Left ventricle myocardium inferior (tissue), 1 donor: ENCODE measurements around the gene WNT9A. TPM values are rescaled to one million over a fixed set of nuclear protein-coding genes. Genes with fewer than 3 reads are reported as not detected.
"Not testable (repeated sequence)": the region's sequence is repeated elsewhere in the genome, so short reads cannot be mapped to it uniquely, and the experiment has no call there.

Experiments
- DNase-seq: peaks from one replicate; pipeline ENCODE4 v3.0.0-alpha.2; 2020
- H3K27ac ChIP-seq: fragments of 200-600 bp; replicated peaks from 2 replicates; pipeline ENCODE4 v1.8.0; 2021
- H3K27me3 ChIP-seq: fragments of 200-600 bp; 2 replicates; pipeline ENCODE4 v1.8.0; 2021; ENCODE audit warnings: low read depth
- H3K36me3 ChIP-seq: fragments of 200-600 bp; 2 replicates; pipeline ENCODE4 v1.8.0; 2021
- H3K4me1 ChIP-seq: fragments of 200-600 bp; 2 replicates; pipeline ENCODE4 v1.8.0; 2021
- H3K4me3 ChIP-seq: fragments of 200-600 bp; 2 replicates; pipeline ENCODE4 v1.8.0; 2021; ENCODE audit warnings: mild to moderate bottlenecking, moderate library complexity
- H3K9me3 ChIP-seq: fragments of 200-600 bp; replicated peaks from 2 replicates; pipeline ENCODE4 v1.8.0; 2021
- CTCF ChIP-seq: fragments of 200-600 bp; IDR thresholded peaks from 2 replicates; pipeline ENCODE4 v1.8.0; 2021; ENCODE audit warnings: antibody characterized with exemption, mild to moderate bottlenecking, borderline replicate concordance
- intact Hi-C: fragments of 100-400 bp; cut with micrococcal nuclease; formaldehyde crosslinking; loops from one replicate; pipeline ENCODE4 v1.11.0; 2022
- total RNA-seq: library from RNA; stranded (reverse); fragmentation: NEBNext Ultra II Directional; extraction: Animal tissue kit (Norgen Biotek cat#: 25700); gene quantifications from one replicate; pipeline ENCODE4 v1.2.1, GENCODE V29; 2021
- donor health status: DM: no; HTN: yes; CAD: no; lungs with severe emphysema.

Gene WNT9A
- total RNA-seq, 1 donor from 2014 or later = 4.8 TPM

GRCh38 chr1:227971643-227972282, 24.0 kb upstream of the WNT9A start:
- intact Hi-C loops, H3K9me3 ChIP-seq, H3K36me3 ChIP-seq, H3K27ac ChIP-seq, H3K4me3 ChIP-seq, H3K27me3 ChIP-seq, H3K4me1 ChIP-seq, DNase-seq: not testable (repeated sequence)

GRCh38 chr1:227971216-227971615, 23.5 kb upstream of the WNT9A start:
- H3K4me3 ChIP-seq, H3K27me3 ChIP-seq, H3K36me3 ChIP-seq, DNase-seq, H3K9me3 ChIP-seq, intact Hi-C loops, H3K4me1 ChIP-seq, H3K27ac ChIP-seq: not testable (repeated sequence)

- H3K27me3 ChIP-seq, H3K9me3 ChIP-seq, intact Hi-C loops, H3K4me3 ChIP-seq, DNase-seq, H3K36me3 ChIP-seq, H3K4me1 ChIP-seq, H3K27ac ChIP-seq: not testable (repeated sequence)
Observed at GRCh38 chr1:227970076-227970995, 22.6 kb upstream of the WNT9A start.

- H3K4me1 ChIP-seq, intact Hi-C loops, H3K9me3 ChIP-seq, H3K27me3 ChIP-seq, H3K36me3 ChIP-seq, H3K4me3 ChIP-seq, H3K27ac ChIP-seq, DNase-seq: not testable (repeated sequence)
Observed at GRCh38 chr1:227967815-227968214, 20.1 kb upstream of the WNT9A start.

- H3K27ac ChIP-seq, H3K4me1 ChIP-seq, DNase-seq, H3K9me3 ChIP-seq, intact Hi-C loops, H3K4me3 ChIP-seq, H3K36me3 ChIP-seq: not testable (repeated sequence)
- H3K27me3 ChIP-seq = peaks cover 11% of the 10 kb centered on the region
Observed at GRCh38 chr1:227966733-227967132, 19.0 kb upstream of the WNT9A start.

- H3K27me3 ChIP-seq = peaks cover 53% of the 10 kb centered on the region
- H3K27ac ChIP-seq = no peak overlapping the region
- H3K4me3 ChIP-seq = no peak overlapping the region
- no peak for TF ChIP-seq CTCF
- H3K9me3 ChIP-seq = peaks cover 3% of the 10 kb centered on the region
- H3K36me3 ChIP-seq = no peaks in the 10 kb centered on the region
- intact Hi-C loops = no loop called here
- no peak for DNase-seq
- no peaks in the 10 kb centered on the region for H3K4me1 ChIP-seq
Observed at GRCh38 chr1:227961651-227962466, 14.1 kb upstream of the WNT9A start.

- peaks cover 23% of the 10 kb centered on the region for H3K9me3 ChIP-seq
- H3K27me3 ChIP-seq = peaks cover 73% of the 10 kb centered on the region
- H3K4me1 ChIP-seq = no peaks in the 10 kb centered on the region
- no peak overlapping the region for H3K4me3 ChIP-seq
- no peak for DNase-seq
- intact Hi-C loops = no loop called here
- no peaks in the 10 kb centered on the region for H3K36me3 ChIP-seq
- no peak overlapping the region for H3K27ac ChIP-seq
- no peak for TF ChIP-seq CTCF
Observed at GRCh38 chr1:227959325-227959860, 11.7 kb upstream of the WNT9A start.
